ENCODE data around the gene PLEKHG4B.

Gene PLEKHG4B

DNA sequence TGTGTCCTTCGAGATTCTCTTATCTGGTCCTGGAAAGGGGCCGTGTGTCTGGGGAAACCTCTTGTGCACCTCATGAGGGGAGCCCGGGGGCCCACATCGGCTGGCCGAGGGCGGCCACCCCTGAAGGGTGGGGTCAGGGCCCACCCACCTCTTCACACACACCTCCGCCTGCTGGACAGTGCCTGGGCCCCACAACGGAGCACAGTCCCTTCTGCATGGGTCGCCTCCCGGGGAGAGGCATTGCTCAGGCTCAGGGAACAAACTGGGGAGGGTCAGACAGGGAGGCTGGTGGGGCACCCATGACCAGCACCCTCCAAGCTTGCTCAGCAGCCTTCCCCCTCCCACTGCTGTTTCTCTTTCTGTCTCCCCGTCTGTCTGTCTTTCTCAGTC is 98.0 kb downstream of the PLEKHG4B start:
- Histone ChIP-seq H3K27ac (ENCODE audit: low read depth, low read length) (no peak overlapping the region), H3K27me3 (ENCODE audit: low read length) (no peaks in the 10 kb centered on the region), H3K36me3 (ENCODE audit: low read length) (no peaks in the 10 kb centered on the region), H3K4me2 (ENCODE audit: low read depth, low read length, poor library complexity, severe bottlenecking) (no peak overlapping the region), H4K20me1 (ENCODE audit: low read depth, low read length) (no peaks in the 10 kb centered on the region), H3K9me2 (replicated peaks; ENCODE audit: insufficient read depth, low read length) (no peaks in the 10 kb centered on the region), H3K9me3 (ENCODE audit: insufficient read depth, low read length) (no peaks in the 10 kb centered on the region), H3F3A (ENCODE audit: insufficient read depth) (no peaks in the 10 kb centered on the region), H3K4me3 (ENCODE audit: insufficient read depth, low read length, poor library complexity, severe bottlenecking) (no peak overlapping the region), H3K79me2 (ENCODE audit: insufficient read depth, low read length) (no peaks in the 10 kb centered on the region), H3K9ac (ENCODE audit: low read length) (no peak overlapping the region), H2AFZ (ENCODE audit: low read depth, low read length, severe bottlenecking) (no peak overlapping the region)
- no peak for TF ChIP-seq EZH2phosphoT487 (conservative IDR thresholded peaks at IDR 0.05; ENCODE audit: low read length)
- TF ChIP-seq, protein P1, sequence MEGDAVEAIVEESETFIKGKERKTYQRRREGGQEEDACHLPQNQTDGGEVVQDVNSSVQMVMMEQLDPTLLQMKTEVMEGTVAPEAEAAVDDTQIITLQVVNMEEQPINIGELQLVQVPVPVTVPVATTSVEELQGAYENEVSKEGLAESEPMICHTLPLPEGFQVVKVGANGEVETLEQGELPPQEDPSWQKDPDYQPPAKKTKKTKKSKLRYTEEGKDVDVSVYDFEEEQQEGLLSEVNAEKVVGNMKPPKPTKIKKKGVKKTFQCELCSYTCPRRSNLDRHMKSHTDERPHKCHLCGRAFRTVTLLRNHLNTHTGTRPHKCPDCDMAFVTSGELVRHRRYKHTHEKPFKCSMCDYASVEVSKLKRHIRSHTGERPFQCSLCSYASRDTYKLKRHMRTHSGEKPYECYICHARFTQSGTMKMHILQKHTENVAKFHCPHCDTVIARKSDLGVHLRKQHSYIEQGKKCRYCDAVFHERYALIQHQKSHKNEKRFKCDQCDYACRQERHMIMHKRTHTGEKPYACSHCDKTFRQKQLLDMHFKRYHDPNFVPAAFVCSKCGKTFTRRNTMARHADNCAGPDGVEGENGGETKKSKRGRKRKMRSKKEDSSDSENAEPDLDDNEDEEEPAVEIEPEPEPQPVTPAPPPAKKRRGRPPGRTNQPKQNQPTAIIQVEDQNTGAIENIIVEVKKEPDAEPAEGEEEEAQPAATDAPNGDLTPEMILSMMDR (IDR thresholded peaks at IDR 0.05; ENCODE audit: insufficient read depth, low read length, poor library complexity, severe bottlenecking) = no peak

DNA sequence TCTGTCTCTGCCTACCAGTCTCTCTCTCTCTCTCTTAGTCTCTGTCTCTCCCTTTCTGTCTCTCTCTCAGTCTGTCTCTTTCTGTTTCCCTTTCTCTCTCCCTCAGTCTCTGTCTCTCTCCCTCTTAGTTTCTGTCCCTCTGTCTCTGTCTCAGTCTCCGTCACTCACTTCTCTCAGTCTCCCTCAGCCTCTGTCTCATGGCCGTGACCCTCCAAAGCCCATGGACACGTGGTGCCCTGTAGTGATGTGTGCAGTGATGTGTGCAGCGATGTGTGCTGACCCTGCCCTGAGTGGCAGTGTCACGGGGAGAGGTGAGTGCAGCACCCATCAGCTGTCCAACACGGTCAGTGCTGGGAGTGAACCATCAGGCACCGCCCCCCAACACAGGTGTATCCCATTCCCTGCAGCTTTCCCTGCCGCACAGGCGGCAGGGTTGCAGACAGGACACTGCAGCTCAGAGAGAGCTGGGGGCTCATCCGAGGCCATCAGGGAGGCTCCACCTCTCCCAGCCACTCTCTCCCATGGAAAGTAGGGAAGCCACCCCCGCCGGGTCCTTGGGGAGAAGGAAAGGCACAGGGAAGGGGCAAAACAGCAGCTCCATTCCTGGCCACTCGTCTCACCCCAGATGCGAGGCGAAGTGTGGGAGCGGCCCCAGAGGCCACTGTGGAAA is 98.5 kb downstream of the PLEKHG4B start:
- no peaks in the 10 kb centered on the region for H3K9me2 ChIP-seq (replicated peaks; ENCODE audit: insufficient read depth, low read length)
- H4K20me1 ChIP-seq (ENCODE audit: low read depth, low read length) = no peaks in the 10 kb centered on the region
- H2AFZ ChIP-seq (ENCODE audit: low read depth, low read length, severe bottlenecking) = no peak overlapping the region
- no peak overlapping the region for H3K9ac ChIP-seq (ENCODE audit: low read length)
- no peaks in the 10 kb centered on the region for H3K9me3 ChIP-seq (ENCODE audit: insufficient read depth, low read length)
- no peak overlapping the region for H3K4me2 ChIP-seq (ENCODE audit: low read depth, low read length, poor library complexity, severe bottlenecking)
- H3K4me3 ChIP-seq (ENCODE audit: insufficient read depth, low read length, poor library complexity, severe bottlenecking) = no peak overlapping the region
- TF ChIP-seq EZH2phosphoT487 (conservative IDR thresholded peaks at IDR 0.05; ENCODE audit: low read length) = no peak
- TF ChIP-seq, protein P1 (IDR thresholded peaks at IDR 0.05; ENCODE audit: insufficient read depth, low read length, poor library complexity, severe bottlenecking) = no peak
- no peak overlapping the region for H3K27ac ChIP-seq (ENCODE audit: low read depth, low read length)
- no peaks in the 10 kb centered on the region for H3F3A ChIP-seq (ENCODE audit: insufficient read depth)
- H3K36me3 ChIP-seq (ENCODE audit: low read length) = no peaks in the 10 kb centered on the region
- H3K79me2 ChIP-seq (ENCODE audit: insufficient read depth, low read length) = no peaks in the 10 kb centered on the region
- no peaks in the 10 kb centered on the region for H3K27me3 ChIP-seq (ENCODE audit: low read length)

DNA sequence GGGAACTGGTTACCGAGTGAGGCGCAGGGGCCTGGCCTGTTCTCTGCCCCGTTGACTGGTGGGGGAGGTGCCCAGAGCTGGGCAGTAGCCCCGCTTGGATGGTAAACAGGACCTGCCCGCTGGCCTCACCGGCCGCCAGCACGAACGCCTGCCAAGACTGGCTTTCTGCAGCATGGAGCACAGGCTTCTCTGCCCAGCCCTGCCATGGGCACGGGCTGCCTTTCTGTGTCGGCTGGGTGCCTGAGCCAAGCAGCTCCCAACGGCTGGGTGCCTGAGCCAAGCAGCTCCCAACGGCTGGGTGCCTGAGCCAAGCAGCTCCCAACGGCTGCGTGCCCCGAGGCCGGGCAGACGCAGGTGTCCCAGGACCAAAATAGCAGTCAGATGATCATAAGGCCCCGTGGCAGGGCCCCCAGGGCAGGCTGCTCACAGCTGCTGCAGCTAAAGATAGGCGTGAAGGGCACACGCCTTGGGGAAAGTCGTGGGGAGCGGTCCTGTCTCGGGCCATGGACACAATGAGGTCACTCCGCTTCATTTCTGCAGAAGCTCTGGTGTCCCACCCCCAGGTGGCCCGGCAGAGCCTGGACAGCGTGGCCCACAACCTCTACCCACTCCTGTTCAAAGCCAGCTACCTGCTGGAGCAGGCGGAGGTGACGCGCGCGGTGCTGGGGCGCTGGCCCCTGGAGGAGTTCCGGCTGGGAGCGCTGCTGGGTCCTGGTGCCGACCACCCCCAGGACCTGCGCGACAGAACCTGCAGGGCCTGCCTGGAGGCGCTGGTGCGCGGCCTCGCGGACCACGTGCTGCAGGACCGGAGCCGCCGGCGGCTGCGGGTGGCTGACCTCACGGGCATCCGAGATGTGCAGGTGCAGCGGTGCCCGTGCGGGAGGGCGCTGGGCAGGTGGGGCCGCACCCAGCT is 99.3 kb downstream of the PLEKHG4B start, which contains the start of gene LRRC14B:
Gene LRRC14B, plus strand, starts transcription at position 460 of the 913 bp plus-strand sequence. Its CDS starts 44 bp downstream, at position 504.
- no peak within 1 kb of the TSS for H2AFZ ChIP-seq (ENCODE audit: low read depth, low read length, severe bottlenecking)
- TF ChIP-seq, protein P1 (IDR thresholded peaks at IDR 0.05; ENCODE audit: insufficient read depth, low read length, poor library complexity, severe bottlenecking) = no peak
- no peak for TF ChIP-seq EZH2phosphoT487 (conservative IDR thresholded peaks at IDR 0.05; ENCODE audit: low read length)
- no peak within 1 kb of the TSS for H3K9ac ChIP-seq (ENCODE audit: low read length)
- H3K27ac ChIP-seq (ENCODE audit: low read depth, low read length) = no peak within 1 kb of the TSS
- H3K4me3 ChIP-seq (ENCODE audit: insufficient read depth, low read length, poor library complexity, severe bottlenecking) = no peak within 1 kb of the TSS
- no peaks in the 10 kb centered on the region for H3K9me3 ChIP-seq (ENCODE audit: insufficient read depth, low read length)
- H3K27me3 ChIP-seq (ENCODE audit: low read length) = no peaks in the 10 kb centered on the region
- no peak within 1 kb of the TSS for H3K4me2 ChIP-seq (ENCODE audit: low read depth, low read length, poor library complexity, severe bottlenecking)
- no peaks in the 10 kb centered on the region for H3K9me2 ChIP-seq (replicated peaks; ENCODE audit: insufficient read depth, low read length)
- H4K20me1 ChIP-seq (ENCODE audit: low read depth, low read length) = no peaks in the 10 kb centered on the region
- no peaks in the 10 kb centered on the region for H3K79me2 ChIP-seq (ENCODE audit: insufficient read depth, low read length)
- no peaks in the 10 kb centered on the region for H3K36me3 ChIP-seq (ENCODE audit: low read length)
- H3F3A ChIP-seq (ENCODE audit: insufficient read depth) = no peaks in the 10 kb centered on the region
